GM23338 (cell line): ENCODE results near the gene RASSF1.

Experiments used
- CREB1 ChIP-seq: fragments of 250-450 bp; sonication (Bioruptor Pico); IDR thresholded peaks from 2 replicates; pipeline ENCODE4 v1.5.0; 2020; ENCODE audit warnings: low read depth, mild to moderate bottlenecking, moderate library complexity
- EZH2 ChIP-seq: fragments of 200-600 bp; sonication (generic); IDR thresholded peaks from one replicate; pipeline ENCODE4 v1.8.0; 2017; ENCODE audit warnings: antibody characterized with exemption, mild to moderate bottlenecking, low read depth; ENCODE audit not compliant: unreplicated experiment
- EZH2phosphoT487 ChIP-seq: fragments of 200-600 bp; sonication (generic); IDR thresholded peaks from one replicate; pipeline ENCODE4 v1.8.1; 2018; ENCODE audit warnings: antibody characterized with exemption; ENCODE audit not compliant: unreplicated experiment
- JUNB ChIP-seq: IDR thresholded peaks from one replicate; pipeline ENCODE4 v1.6.1; 2016; ENCODE audit warnings: antibody characterized with exemption; ENCODE audit not compliant: unreplicated experiment
- POLR2AphosphoS5 ChIP-seq: IDR thresholded peaks from 2 replicates; pipeline ENCODE4 v1.6.1; 2016; ENCODE audit warnings: antibody characterized with exemption, low read depth
- REST ChIP-seq: IDR thresholded peaks from one replicate; pipeline ENCODE4 v1.6.1; 2018; ENCODE audit warnings: antibody characterized with exemption; ENCODE audit not compliant: unreplicated experiment
- ZNF331 ChIP-seq: fragments of 250-450 bp; sonication (Bioruptor Pico); IDR thresholded peaks from 2 replicates; pipeline ENCODE4 v1.5.0; 2020; ENCODE audit warnings: low read depth, mild to moderate bottlenecking, moderate library complexity
- TF ChIP-seq, protein P1 (sequence below), 2 experiments: fragments of 200-600 bp in 1 of 2; sonication (generic) in 1 of 2; conservative IDR thresholded peaks; 2 replicates each; pipeline versions ENCODE4 v1.5.1 to v1.6.1; 2016 to 2017; ENCODE audit warnings: antibody characterized with exemption in 2 of 2, low read depth in 2 of 2, mild to moderate bottlenecking in 2 of 2, moderate library complexity in 1 of 2

DNA sequence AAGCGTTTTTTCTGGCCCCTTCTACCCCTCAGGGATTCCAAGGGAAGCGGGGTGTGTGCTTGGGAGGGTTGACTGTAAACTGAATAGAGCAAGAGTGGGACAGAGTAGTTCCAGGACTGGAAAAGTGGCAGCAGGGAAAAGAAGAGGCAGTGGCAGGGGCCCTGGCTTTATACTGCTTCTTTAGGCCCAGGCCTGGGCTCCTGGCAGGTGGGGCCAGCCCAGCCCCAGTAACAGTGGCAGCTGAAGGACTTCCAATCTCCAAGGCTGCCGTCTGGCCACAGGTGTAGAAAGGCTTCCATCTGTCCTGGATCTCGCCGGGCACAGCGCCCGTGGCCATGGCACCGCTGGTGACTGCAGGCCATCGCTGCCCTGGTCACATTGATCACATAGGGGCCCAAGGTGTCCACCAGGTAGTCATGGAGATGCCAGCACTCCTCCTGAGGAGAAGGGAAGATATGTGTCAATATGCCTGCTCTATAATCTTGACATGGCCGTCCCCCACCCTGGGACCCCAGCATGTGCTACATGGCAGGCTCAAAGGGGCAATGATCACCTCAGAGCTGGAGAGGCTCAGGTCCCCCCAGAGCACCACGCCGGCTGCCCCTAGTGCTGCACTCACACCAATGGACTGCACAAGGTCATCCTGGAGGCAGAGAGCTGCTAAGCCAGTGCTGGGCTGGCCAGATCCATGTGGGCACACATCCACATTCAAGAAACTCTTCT lies 47.4 kb downstream of the RASSF1 start:
- TF ChIP-seq, protein P1, sequence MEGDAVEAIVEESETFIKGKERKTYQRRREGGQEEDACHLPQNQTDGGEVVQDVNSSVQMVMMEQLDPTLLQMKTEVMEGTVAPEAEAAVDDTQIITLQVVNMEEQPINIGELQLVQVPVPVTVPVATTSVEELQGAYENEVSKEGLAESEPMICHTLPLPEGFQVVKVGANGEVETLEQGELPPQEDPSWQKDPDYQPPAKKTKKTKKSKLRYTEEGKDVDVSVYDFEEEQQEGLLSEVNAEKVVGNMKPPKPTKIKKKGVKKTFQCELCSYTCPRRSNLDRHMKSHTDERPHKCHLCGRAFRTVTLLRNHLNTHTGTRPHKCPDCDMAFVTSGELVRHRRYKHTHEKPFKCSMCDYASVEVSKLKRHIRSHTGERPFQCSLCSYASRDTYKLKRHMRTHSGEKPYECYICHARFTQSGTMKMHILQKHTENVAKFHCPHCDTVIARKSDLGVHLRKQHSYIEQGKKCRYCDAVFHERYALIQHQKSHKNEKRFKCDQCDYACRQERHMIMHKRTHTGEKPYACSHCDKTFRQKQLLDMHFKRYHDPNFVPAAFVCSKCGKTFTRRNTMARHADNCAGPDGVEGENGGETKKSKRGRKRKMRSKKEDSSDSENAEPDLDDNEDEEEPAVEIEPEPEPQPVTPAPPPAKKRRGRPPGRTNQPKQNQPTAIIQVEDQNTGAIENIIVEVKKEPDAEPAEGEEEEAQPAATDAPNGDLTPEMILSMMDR (conservative IDR thresholded peaks at IDR 0.05; ENCODE audit: low read depth in 2 of 2) = no peak
- TF ChIP-seq REST = no peak
- no peak for TF ChIP-seq EZH2
- TF ChIP-seq EZH2phosphoT487 = no peak
- TF ChIP-seq CREB1 (CRISPR knock-in tag) = no peak
- TF ChIP-seq POLR2AphosphoS5 = no peak
- TF ChIP-seq JUNB = no peak
- no peak for TF ChIP-seq ZNF331 (CRISPR knock-in tag)
